GM19324 (cell line): Measurements from ENCODE around the gene KLK7.

Experiments used
- ATAC-seq: cut with Tn5 transposase; IDR thresholded peaks from one replicate; pipeline ENCODE4 v1.9.1; 2021; ENCODE audit warnings: mild to moderate bottlenecking, moderate library complexity; ENCODE audit not compliant: unreplicated experiment, low FRiP score

Gene KLK7

GRCh38 chr19:50983625-50984292 is at the start of gene KLK7:
TSS of gene KLK7 (minus strand) at chr19:50983917. CDS start at chr19:50982399, 1,518 bp downstream.
- ATAC-seq, result no peak

DNA sequence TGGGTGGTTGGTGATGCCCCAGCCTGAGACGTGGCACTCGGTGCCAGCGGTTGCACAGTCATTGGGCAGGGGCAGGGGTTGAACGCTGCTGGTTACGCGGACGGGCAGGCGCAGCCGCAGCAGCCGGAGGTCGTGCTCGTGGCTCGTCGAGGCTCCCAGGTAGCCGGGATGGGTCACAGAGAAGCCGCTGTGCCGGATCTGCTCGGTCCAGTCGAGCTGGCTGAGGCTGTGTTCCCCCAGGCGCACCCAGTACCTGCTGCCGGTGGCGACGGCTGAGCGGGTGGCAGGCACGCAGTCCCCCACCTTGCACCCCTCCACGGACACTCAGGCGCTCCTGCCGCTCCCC is 48.1 kb upstream of the KLK7 start:
- ATAC-seq, result no peak

DNA sequence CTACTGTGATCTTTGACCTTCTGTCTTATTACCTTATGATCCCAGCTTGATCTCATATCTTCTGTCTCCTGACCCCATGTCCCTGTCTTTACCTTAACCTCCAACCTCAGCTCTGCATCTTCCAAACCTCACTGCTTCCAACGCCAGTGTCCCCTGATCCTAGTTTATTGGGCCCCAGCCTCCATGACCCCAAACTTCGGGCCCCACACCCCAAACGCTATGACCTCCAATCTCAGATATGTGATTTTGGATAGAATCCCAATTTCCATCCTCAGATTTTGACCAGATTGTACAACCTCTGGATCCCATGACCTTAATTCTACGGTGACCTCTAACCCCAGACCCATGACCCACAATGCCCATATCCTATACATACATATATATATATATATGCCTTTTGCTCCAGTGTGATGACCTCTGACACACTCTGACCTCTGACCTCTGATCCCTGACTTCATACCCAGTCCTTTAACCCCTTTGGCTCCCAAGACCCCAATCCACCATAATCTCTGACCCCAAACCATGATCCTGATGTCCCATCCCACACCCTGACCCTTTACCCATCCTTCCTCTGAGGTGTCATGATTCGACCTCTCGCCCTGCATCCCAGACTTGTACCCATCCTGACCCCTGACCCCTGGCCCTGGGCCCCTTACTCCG is 47.6 kb upstream of the KLK7 start:
- no peak for ATAC-seq

- no peak for ATAC-seq
These were observed 46.9 kb upstream of the KLK7 start for GRCh38 chr19:51030631-51031030.

GRCh38 chr19:51029718-51030117 is 46.0 kb upstream of the KLK7 start:
- no peak for ATAC-seq

GRCh38 chr19:51027873-51028272 is 44.2 kb upstream of the KLK7 start:
- no peak for ATAC-seq

DNA sequence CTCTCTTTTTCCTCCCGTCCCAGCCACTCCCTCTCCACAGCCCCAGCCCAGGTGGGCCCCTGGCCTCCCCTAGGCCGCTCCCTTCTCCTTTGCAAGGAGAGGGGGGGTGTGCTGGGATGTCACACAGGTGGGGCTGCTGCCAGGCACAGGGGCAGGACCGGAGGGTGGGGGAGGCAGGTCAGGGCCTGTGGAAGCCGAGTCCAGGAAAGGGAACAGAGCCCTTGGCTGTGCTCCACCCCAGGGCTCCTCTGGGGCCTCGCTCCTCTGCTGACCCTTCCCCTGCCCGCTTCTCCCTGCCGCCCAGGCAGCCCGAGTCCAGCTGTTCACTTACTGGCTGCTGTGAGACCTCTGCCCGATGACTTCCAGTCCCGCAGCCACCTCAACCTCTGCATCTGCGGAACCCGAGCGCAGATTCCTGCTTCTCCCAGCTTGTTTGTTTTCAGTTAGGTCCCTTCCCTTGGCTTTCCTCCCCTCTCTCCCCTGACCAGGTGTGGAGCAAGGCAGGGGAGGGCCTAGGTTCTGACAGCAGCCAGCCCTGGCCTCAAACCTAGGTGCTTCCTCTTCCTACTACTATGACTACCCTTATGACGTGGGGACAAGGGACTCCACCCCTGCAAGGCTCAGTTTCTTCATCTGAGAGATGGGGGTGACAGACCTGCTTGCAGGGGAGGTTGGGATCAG is 43.5 kb upstream of the KLK7 start:
- no peak for ATAC-seq

GRCh38 chr19:51026554-51026831 is 42.8 kb upstream of the KLK7 start, which contains the start of gene KLK11:
TSS of gene KLK11 (minus strand) at chr19:51026616. CDS start at chr19:51025631, 985 bp downstream.
- no peak for ATAC-seq

DNA sequence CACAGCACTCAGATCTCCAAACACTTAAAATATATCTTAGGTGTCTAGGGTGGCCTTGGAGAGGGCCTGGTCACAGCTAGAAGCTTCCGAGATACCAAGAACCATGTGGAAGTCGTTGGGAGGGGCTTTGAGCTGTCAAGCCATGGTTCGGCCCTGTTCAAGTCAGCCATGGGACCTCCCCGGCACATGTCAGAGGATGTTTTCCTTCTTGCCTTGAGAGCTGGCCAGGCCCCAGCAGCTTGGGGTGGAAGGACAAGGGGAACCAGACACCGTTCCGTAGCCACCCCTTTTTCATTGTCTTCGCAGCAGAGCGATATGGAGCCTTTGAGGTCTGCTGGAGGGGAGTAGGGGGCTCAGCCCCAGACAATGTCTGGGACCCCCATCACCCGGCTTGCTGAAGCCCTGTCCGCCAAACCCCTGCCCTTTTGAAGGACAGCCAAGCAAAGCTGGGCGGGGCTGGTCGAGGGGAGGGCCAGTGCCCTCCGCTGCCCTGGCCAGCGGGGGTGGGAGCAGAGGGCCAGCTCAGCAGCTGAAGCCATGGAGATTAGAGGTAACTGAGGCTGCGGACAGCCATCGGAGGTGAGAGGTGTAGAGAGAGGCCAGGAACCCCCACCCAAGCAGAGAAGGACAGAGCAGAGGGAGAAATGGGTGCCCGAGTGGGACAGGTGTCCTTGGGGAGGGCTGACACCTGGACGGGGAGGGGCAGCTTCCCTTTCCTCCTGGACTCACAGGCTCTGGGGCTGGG is 42.3 kb upstream of the KLK7 start:
- no peak for ATAC-seq

- ATAC-seq, result no peak
These were observed 41.7 kb upstream of the KLK7 start for GRCh38 chr19:51025401-51025800.

- ATAC-seq, result no peak
These were observed 41.2 kb upstream of the KLK7 start for GRCh38 chr19:51024924-51025323.

DNA sequence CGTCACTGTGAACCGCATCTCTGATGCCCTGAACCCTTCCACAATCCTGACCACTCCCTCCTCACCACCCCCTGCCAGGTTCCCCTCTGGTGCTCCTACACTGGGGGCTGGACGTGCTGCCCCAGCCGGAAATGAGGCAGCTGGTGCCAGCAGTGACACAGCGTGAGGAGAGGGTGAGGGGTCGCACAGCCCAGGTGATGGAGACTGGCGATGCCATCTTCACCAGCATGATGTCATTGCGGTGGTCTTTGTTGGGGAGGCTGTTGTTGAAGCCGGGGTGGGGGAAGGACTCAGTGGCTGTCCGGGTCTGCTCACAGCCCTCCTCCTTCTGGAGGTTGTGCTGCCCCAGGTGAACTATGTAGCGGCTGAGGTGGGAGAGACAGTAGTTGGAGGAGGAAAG is 40.2 kb upstream of the KLK7 start:
- ATAC-seq, result no peak

DNA sequence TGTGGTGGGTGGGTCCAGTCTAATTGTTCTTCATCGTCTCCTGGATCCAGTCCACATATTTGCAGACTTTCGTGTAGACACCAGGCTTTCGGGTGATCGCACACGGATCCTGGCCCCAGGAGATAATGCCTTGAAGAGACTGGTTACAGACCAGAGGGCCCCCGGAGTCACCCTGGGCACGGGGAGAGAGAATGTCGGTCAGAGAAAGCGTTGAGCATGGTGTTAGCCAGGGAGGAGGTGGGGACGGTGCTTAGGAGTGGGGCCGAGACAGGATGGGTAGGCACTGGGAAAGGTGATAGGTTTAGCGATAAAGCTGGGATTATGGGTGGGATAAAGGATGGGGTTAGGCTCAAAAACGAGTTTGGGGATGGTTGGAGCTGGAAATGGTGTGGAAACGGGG is 38.8 kb upstream of the KLK7 start:
- no peak for ATAC-seq

GRCh38 chr19:51020988-51021651 is 37.4 kb upstream of the KLK7 start:
- ATAC-seq, result no peak

DNA sequence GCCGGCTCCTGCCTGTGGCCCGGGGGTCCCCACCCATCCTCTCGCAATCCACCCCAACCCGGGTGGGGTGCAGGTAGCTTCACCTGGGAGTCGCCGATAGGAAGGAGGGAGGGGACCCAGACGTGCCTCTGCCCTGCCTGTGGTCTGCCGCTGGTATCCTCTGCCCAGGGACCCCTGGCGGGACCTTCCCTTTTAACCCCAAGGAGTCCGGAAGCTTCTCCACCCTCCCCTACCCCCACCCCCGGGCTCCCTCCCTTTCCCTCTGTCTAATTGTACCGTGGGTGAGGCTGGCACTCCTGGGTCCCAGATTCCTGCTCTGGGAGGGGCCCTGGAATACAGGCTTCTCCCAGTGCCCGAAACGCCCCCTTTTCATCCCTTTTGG is 35.8 kb upstream of the KLK7 start, which contains the start of gene KLK10:
TSS of gene KLK10 (minus strand) at position 166 of the 382 bp plus-strand sequence. CDS start 579 bp downstream, outside the sequence.
- ATAC-seq, result no peak

- ATAC-seq, result no peak
These were observed 35.2 kb upstream of the KLK7 start for GRCh38 chr19:51018745-51019543.

DNA sequence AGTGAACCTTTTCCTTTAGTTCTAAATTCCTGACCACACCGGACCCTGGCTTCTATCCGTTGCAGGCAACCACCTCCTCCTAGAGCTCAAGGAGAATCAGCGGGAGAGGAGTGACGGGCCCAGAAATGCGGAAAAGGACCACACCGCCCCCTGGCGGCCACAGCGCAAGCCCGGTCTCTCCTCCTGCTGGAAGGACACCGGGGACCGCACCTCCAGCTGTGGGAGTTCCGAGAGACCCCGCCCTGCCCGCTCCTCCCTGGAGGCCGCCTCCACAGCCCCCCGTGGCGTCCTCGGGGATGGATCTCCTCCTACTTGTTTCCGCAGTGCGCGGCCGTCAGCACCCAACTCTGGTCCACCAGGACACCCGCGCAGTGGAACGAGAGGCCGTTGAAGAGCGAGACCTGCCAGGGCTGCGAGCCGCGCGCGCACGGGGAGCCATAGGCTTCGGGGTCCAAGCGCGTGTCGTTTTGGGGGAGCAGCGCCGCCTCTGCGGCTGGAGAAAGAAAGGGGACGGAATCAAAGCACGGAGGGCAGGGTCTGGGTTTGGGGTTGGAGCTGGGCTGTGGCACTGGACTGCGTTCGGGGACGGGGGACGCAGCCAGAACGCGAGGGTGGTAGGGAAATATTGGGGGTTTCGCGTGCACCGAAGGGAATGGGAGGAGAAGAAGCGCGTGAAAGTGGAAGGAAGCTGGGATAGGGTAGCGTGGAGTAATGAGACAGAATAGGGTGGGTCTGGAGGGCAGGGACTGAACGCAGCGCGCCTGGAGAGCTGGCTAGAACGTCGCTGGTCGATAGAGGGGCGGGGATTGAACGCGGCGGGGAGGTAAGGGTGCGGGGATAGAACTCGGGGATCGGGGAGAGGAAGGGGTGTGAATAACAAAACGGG is 33.3 kb upstream of the KLK7 start:
- ATAC-seq, result no peak

DNA sequence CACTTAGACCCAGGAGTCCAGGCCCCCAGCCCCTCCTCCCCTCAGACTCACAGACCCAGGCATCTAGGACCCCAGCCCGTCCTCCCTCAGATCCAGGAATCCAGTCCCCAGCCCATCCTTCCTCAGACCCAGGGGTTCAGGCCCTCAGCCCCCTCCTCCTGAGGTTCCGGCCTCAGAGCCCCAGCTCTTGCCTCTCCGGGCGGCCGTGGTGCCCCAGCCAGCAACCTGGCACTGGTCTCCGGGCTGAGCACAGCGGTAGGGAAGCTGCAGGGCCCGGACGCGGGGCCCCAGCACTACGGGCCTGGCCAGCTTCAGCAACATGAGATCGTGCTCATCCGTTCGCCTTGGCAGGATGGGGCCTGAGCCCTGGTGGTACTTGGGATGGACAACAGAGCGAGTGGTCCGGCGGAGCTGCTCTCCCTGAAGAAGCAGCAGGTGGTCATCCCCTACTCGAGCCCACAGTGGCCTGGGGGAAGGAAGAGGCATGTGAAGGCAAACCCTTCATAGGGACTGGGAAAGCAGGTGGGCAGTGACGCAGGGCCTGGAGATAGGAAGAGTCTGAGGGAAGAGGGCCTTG is 32.1 kb upstream of the KLK7 start:
- no peak for ATAC-seq

- ATAC-seq, result no peak
These were observed 30.5 kb upstream of the KLK7 start for GRCh38 chr19:51014242-51014641.
